ENCODE results near the gene BMP8A.
"Not testable (repeated sequence)": the region's sequence is repeated elsewhere in the genome, so short reads cannot be mapped to it uniquely, and the experiment has no call there.

DNA sequence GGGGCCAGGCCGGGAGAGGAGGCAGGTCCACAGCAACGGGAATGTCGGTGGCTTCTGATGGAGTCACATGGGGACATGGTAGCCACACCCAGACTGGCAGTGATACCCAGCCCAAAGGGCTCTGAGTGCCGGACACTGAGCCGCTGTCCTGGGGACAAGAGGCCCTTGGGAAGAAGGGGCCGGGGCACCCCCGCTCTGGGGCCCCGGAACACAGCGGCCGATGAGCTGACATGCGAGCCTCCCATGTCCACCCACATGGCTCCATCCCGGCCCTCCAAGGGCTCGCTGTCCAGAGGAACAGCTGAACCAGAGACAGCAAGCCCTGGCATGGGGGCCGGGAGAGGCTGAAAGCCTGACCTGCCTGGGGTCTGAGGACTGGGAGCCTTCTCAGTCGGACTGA, 7.4 kb downstream of the BMP8A start:
- TF ChIP-seq, protein P1, sequence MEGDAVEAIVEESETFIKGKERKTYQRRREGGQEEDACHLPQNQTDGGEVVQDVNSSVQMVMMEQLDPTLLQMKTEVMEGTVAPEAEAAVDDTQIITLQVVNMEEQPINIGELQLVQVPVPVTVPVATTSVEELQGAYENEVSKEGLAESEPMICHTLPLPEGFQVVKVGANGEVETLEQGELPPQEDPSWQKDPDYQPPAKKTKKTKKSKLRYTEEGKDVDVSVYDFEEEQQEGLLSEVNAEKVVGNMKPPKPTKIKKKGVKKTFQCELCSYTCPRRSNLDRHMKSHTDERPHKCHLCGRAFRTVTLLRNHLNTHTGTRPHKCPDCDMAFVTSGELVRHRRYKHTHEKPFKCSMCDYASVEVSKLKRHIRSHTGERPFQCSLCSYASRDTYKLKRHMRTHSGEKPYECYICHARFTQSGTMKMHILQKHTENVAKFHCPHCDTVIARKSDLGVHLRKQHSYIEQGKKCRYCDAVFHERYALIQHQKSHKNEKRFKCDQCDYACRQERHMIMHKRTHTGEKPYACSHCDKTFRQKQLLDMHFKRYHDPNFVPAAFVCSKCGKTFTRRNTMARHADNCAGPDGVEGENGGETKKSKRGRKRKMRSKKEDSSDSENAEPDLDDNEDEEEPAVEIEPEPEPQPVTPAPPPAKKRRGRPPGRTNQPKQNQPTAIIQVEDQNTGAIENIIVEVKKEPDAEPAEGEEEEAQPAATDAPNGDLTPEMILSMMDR (conservative IDR thresholded peaks at IDR 0.05; ENCODE audit: low read length), result not testable (repeated sequence)
- not testable (repeated sequence) for TF ChIP-seq EZH2phosphoT487 (IDR thresholded peaks at IDR 0.05; ENCODE audit: borderline replicate concordance)
